ENCODE results near the gene ZSWIM8.

Gene ZSWIM8

DNA sequence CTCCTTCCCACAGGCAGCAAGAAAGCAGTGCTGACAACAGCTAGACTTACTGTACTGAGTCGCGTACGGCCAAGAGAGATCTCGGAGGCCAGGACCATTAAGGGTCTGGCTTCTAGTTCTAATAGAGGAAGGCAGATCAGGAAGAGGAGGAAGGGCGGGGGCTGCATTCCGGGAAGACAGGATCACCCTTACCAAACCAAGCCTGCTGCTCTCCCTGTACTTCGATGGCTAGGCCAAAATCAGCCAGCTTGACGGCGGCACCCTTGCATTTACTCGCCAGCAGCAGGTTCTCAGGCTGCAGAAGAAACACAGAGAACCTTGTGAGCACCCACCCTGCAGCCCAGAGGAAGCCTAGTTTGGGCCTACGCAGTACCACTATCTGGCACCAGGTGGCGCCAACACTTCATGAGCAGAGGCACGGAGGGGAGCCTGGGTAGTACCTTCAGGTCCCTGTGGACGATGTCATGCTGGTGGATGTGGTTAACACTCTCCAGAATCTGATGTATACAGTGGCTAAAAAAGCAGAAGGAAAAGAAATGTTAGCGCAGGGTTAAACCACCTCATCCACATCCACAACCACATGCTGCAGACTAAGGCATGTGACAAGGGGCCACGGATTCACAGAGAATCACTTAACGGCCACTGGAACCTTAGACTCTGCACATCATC lies 63.5 kb downstream of the ZSWIM8 start:
- TF ChIP-seq RAD21 (IDR thresholded peaks at IDR 0.05; ENCODE audit: low read depth) (peak; percentile 97), EGR1 (IDR thresholded peaks at IDR 0.05) (no peak)
- TF ChIP-seq, protein P1, sequence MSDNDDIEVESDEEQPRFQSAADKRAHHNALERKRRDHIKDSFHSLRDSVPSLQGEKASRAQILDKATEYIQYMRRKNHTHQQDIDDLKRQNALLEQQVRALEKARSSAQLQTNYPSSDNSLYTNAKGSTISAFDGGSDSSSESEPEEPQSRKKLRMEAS (IDR thresholded peaks at IDR 0.05) = 0 out of 2 replicates have a peak, but pooled peaks have one; percentile 22

DNA sequence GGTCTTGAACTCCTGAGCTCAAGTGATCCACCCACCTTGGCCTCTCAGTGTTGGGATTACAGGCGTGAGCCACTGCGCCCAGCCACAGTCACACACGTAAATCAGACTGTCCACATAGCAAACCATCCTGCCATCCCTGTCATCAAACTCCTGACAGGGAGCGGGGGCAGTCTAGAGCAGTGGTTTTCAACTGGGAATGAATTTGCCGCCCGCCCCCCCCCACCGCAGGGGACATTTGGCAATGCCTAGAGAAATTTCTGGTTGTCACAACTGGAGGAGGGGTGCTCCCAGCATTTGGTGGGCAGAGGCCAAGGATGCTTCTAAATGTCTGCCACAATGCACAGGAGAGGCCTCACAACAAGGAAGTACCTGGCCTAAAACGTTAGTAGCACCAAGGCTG lies 64.8 kb downstream of the ZSWIM8 start:
- TF ChIP-seq, protein P2, sequence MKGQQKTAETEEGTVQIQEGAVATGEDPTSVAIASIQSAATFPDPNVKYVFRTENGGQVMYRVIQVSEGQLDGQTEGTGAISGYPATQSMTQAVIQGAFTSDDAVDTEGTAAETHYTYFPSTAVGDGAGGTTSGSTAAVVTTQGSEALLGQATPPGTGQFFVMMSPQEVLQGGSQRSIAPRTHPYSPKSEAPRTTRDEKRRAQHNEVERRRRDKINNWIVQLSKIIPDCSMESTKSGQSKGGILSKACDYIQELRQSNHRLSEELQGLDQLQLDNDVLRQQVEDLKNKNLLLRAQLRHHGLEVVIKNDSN (IDR thresholded peaks at IDR 0.05) = no peak
- TF ChIP-seq FOXM1 (IDR thresholded peaks at IDR 0.05; ENCODE audit: borderline replicate concordance, low read depth) (no peak), TCF12 (IDR thresholded peaks at IDR 0.05; ENCODE audit: low read depth) (no peak), TEAD4 (IDR thresholded peaks at IDR 0.05) (no peak), EGR1 (IDR thresholded peaks at IDR 0.05) (no peak), EP300 (IDR thresholded peaks at IDR 0.05; ENCODE audit: borderline replicate concordance) (no peak), NFIC (IDR thresholded peaks at IDR 0.05) (no peak), RAD21 (IDR thresholded peaks at IDR 0.05; ENCODE audit: low read depth) (no peak), TAF1 (IDR thresholded peaks at IDR 0.05; ENCODE audit: low read depth) (no peak), ZBTB7A (IDR thresholded peaks at IDR 0.05; ENCODE audit: low read depth) (no peak), CEBPB (IDR thresholded peaks at IDR 0.05) (no peak), YY1 (IDR thresholded peaks at IDR 0.05; ENCODE audit: low read depth) (no peak), CREB1 (IDR thresholded peaks at IDR 0.05; ENCODE audit: low read depth) (no peak)
- TF ChIP-seq, protein P1 (IDR thresholded peaks at IDR 0.05) = no peak
- TF ChIP-seq, protein P3, sequence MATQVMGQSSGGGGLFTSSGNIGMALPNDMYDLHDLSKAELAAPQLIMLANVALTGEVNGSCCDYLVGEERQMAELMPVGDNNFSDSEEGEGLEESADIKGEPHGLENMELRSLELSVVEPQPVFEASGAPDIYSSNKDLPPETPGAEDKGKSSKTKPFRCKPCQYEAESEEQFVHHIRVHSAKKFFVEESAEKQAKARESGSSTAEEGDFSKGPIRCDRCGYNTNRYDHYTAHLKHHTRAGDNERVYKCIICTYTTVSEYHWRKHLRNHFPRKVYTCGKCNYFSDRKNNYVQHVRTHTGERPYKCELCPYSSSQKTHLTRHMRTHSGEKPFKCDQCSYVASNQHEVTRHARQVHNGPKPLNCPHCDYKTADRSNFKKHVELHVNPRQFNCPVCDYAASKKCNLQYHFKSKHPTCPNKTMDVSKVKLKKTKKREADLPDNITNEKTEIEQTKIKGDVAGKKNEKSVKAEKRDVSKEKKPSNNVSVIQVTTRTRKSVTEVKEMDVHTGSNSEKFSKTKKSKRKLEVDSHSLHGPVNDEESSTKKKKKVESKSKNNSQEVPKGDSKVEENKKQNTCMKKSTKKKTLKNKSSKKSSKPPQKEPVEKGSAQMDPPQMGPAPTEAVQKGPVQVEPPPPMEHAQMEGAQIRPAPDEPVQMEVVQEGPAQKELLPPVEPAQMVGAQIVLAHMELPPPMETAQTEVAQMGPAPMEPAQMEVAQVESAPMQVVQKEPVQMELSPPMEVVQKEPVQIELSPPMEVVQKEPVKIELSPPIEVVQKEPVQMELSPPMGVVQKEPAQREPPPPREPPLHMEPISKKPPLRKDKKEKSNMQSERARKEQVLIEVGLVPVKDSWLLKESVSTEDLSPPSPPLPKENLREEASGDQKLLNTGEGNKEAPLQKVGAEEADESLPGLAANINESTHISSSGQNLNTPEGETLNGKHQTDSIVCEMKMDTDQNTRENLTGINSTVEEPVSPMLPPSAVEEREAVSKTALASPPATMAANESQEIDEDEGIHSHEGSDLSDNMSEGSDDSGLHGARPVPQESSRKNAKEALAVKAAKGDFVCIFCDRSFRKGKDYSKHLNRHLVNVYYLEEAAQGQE (IDR thresholded peaks at IDR 0.05; ENCODE audit: low read depth) = no peak

DNA sequence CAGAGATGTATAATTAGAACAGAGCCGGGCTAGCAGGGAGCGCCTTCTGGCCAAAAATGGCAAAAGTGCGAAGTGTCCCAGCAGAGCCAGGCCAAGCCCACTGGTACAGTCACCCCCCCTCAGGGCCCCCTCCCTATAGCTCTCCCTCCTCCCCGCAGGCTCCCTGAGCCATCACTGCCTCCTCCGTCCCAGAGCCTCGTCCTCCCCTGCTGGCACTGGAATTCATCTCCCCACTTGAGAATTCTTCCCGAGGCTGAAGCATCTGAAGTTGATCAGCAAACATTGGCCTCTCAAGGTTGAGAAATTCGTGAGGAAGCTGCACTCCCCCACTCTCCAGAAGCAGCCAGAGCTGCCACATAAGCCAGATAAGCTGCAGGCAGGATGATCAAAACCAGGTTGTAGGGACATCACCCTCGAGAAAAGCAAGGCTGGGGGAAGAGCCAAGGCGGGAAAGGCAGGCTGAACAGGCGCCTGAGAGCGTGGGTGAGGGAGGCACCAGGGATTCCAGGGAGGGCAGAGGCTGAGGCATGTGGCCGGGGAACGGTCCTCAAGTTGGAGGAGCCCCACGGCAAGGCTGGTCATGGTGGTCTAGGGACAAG lies 65.6 kb downstream of the ZSWIM8 start:
- TF ChIP-seq FOXM1 (IDR thresholded peaks at IDR 0.05; ENCODE audit: borderline replicate concordance, low read depth) = no peak
- TF ChIP-seq EGR1 (IDR thresholded peaks at IDR 0.05) = no peak
- TF ChIP-seq ZBTB7A (IDR thresholded peaks at IDR 0.05; ENCODE audit: low read depth) = no peak
- TF ChIP-seq, protein P3 (IDR thresholded peaks at IDR 0.05; ENCODE audit: low read depth) = no peak
- no peak for TF ChIP-seq NFIC (IDR thresholded peaks at IDR 0.05)
- TF ChIP-seq, protein P2 (IDR thresholded peaks at IDR 0.05) = no peak
- no peak for TF ChIP-seq TEAD4 (IDR thresholded peaks at IDR 0.05)
- no peak for TF ChIP-seq CREB1 (IDR thresholded peaks at IDR 0.05; ENCODE audit: low read depth)
- no peak for TF ChIP-seq EP300 (IDR thresholded peaks at IDR 0.05; ENCODE audit: borderline replicate concordance)
- no peak for TF ChIP-seq TAF1 (IDR thresholded peaks at IDR 0.05; ENCODE audit: low read depth)
- no peak for TF ChIP-seq YY1 (IDR thresholded peaks at IDR 0.05; ENCODE audit: low read depth)
- TF ChIP-seq CEBPB (IDR thresholded peaks at IDR 0.05) = no peak
- no peak for TF ChIP-seq TCF12 (IDR thresholded peaks at IDR 0.05; ENCODE audit: low read depth)
